CD4-positive, alpha-beta T cell treated with Interleukin-10 for 1 hour (primary cell): ENCODE results near the gene RRBP1.

Experiments used
- DNase-seq: peaks from one replicate; pipeline ENCODE4 v3.0.0-alpha.2; 2020

RRBP1 gene

DNA sequence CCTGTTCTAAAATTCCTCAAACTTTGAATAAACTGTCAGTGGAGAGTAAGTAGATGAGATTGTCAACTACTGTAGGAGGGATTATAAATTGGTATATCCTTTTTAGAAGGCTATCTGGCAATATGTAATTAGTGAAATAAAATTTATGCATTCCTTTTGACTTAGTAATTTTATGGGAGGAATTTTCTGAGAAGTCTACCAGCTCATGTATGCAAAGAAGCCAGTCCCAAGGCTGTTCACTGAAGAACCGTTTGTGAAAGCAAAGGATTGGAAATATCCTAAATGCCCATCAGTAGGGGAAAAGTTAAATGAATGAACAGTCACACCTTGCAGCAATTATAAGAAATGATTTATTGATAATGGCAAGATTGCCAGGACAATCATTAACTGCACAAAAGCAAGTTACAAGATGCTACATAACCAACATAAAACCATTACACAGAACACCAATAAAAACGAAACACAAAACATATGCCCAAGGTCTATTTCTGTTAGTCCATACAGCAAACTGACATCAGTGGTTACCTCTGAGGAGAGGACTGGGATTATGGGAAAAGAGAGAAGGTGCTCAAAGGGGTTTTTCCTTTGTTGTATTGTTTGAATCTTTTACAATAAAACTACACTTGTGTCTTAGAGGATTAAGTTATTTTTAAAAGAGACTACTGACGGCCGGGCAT, 116.7 kb downstream of the RRBP1 start:
- DNase-seq = no peak
